Neural progenitor cell (in vitro differentiated cells): Measurements from ENCODE around the gene PKD2L1. TPM values are rescaled to one million over a fixed set of nuclear protein-coding genes. Genes with fewer than 3 reads are reported as not detected.
A peak's percentile ranks its signal among the peaks of the same experiment; 100 is the strongest.

Experiments
- DNase-seq: peaks from one replicate; pipeline ENCODE4 v3.0.0-alpha.2; 2016; ENCODE audit warnings: low spot score
- H2AFZ ChIP-seq: fragments of 200-600 bp; sonication (generic); replicated peaks from 2 replicates; pipeline ENCODE4 v1.6.1; 2016; ENCODE audit warnings: antibody characterized with exemption
- H3F3A ChIP-seq: fragments of 200-600 bp; sonication (generic); 2 replicates; pipeline ENCODE4 v1.6.1; 2016; ENCODE audit warnings: antibody characterized with exemption, low read depth
- H3K27ac ChIP-seq: fragments of 200-600 bp; sonication (generic); 2 replicates; pipeline ENCODE4 v1.5.1; 2016; ENCODE audit warnings: mild to moderate bottlenecking
- H3K27me3 ChIP-seq: fragments of 200-600 bp; sonication (generic); 2 replicates; pipeline ENCODE4 v1.6.1; 2016; ENCODE audit warnings: mild to moderate bottlenecking, moderate library complexity
- H3K36me3 ChIP-seq: fragments of 200-600 bp; sonication (generic); 2 replicates; pipeline ENCODE4 v1.5.1; 2016
- H3K4me1 ChIP-seq: fragments of 200-600 bp; sonication (generic); 2 replicates; pipeline ENCODE4 v1.6.1; 2016; ENCODE audit warnings: mixed run types
- H3K4me2 ChIP-seq: fragments of 200-600 bp; sonication (generic); 2 replicates; pipeline ENCODE4 v1.6.1; 2016
- H3K4me3 ChIP-seq: fragments of 200-600 bp; sonication (generic); 2 replicates; pipeline ENCODE4 v1.5.1; 2016
- H3K79me2 ChIP-seq: fragments of 200-600 bp; sonication (generic); 2 replicates; pipeline ENCODE4 v1.6.1; 2016; ENCODE audit warnings: low read depth
- H3K9ac ChIP-seq: fragments of 200-600 bp; sonication (generic); 2 replicates; pipeline ENCODE4 v1.6.1; 2016
- H3K9me3 ChIP-seq: fragments of 200-600 bp; sonication (generic); 2 replicates; pipeline ENCODE4 v1.5.1; 2016; ENCODE audit warnings: low read depth
- H4K20me1 ChIP-seq: fragments of 200-600 bp; sonication (generic); 2 replicates; pipeline ENCODE4 v1.6.1; 2016; ENCODE audit warnings: low read depth
- H3K27ac Mint-ChIP-seq: 3 replicates; pipeline ENCODE4 v1.8.0; 2021; ENCODE audit warnings: mixed read lengths
- H3K27me3 Mint-ChIP-seq: 2 replicates; pipeline ENCODE4 v1.8.0; 2022; ENCODE audit warnings: low read depth, mild to moderate bottlenecking, inconsistent platforms, moderate library complexity, mixed read lengths; ENCODE audit not compliant: insufficient read depth
- H3K36me3 Mint-ChIP-seq: 3 replicates; pipeline ENCODE4 v1.8.0; 2021; ENCODE audit warnings: mixed read lengths
- H3K4me1 Mint-ChIP-seq: 3 replicates; pipeline ENCODE4 v1.8.0; 2021; ENCODE audit warnings: mixed read lengths
- H3K4me3 Mint-ChIP-seq: 3 replicates; pipeline ENCODE4 v1.8.0; 2021; ENCODE audit warnings: mild to moderate bottlenecking, moderate library complexity, mixed read lengths
- H3K9me3 Mint-ChIP-seq: 3 replicates; pipeline ENCODE4 v1.8.0; 2020; ENCODE audit warnings: mixed read lengths
- CTCF ChIP-seq: fragments of 200-600 bp; sonication (generic); IDR thresholded peaks from 2 replicates; pipeline ENCODE4 v1.5.1; 2017; ENCODE audit warnings: antibody characterized with exemption, mild to moderate bottlenecking
- EZH2 ChIP-seq: fragments of 200-600 bp; sonication (generic); IDR thresholded peaks from 2 replicates; pipeline ENCODE4 v1.6.1; 2017; ENCODE audit warnings: antibody characterized with exemption, mild to moderate bottlenecking, moderate library complexity
- EZH2phosphoT487 ChIP-seq: fragments of 200-600 bp; sonication (generic); IDR thresholded peaks from 2 replicates; pipeline ENCODE4 v1.6.1; 2017; ENCODE audit warnings: antibody characterized with exemption
- total RNA-seq: library from RNA; depleted of rRNA; stranded (reverse); fragments of >200 nt; gene quantifications from 2 replicates; pipeline ENCODE4 v1.2.3, GENCODE V29; 2015; ENCODE audit warnings: low replicate concordance

The PKD2L1 gene
- total RNA-seq, 1 donor from 2014 or later: not detected

- H3F3A ChIP-seq: peaks cover 56% of the 10 kb centered on the region
- TF ChIP-seq EZH2phosphoT487: no peak
- no peak overlapping the region for H3K9ac ChIP-seq
- H3K4me1 Mint-ChIP-seq: peaks cover 24% of the 10 kb centered on the region
- peaks cover 31% of the 10 kb centered on the region for H3K4me1 ChIP-seq
- H3K36me3 Mint-ChIP-seq: no peaks in the 10 kb centered on the region
- H3K27me3 ChIP-seq: no peaks in the 10 kb centered on the region
- no peaks in the 10 kb centered on the region for H3K36me3 ChIP-seq
- H2AFZ ChIP-seq: peak overlapping the region; percentile 42
- no peak overlapping the region for H3K4me3 ChIP-seq
- no peaks in the 10 kb centered on the region for H3K9me3 ChIP-seq
- no peak for DNase-seq
- H3K27me3 Mint-ChIP-seq: peaks cover 3% of the 10 kb centered on the region
- H3K27ac ChIP-seq: peak overlapping the region; percentile 99
- peak overlapping the region; percentile 1 for H3K27ac Mint-ChIP-seq
- peak overlapping the region; percentile 42 for H3K4me2 ChIP-seq
- peak overlapping the region; percentile 43 for H3K4me3 Mint-ChIP-seq
- H3K9me3 Mint-ChIP-seq: no peaks in the 10 kb centered on the region
- H3K79me2 ChIP-seq: peaks cover 27% of the 10 kb centered on the region
- H4K20me1 ChIP-seq: no peaks in the 10 kb centered on the region
Measured at GRCh38 chr10:100371482-100372027, 41.5 kb upstream of the PKD2L1 start.

- H3K79me2 ChIP-seq: peaks cover 21% of the 10 kb centered on the region
- no peaks in the 10 kb centered on the region for H4K20me1 ChIP-seq
- H3K27me3 Mint-ChIP-seq: peaks cover 3% of the 10 kb centered on the region
- H3K4me3 Mint-ChIP-seq: peak overlapping the region; percentile 43
- H3F3A ChIP-seq: peaks cover 57% of the 10 kb centered on the region
- peak overlapping the region; percentile 42 for H2AFZ ChIP-seq
- H3K36me3 ChIP-seq: no peaks in the 10 kb centered on the region
- peaks cover 22% of the 10 kb centered on the region for H3K4me1 Mint-ChIP-seq
- H3K9me3 Mint-ChIP-seq: no peaks in the 10 kb centered on the region
- H3K27ac Mint-ChIP-seq: peak overlapping the region; percentile 1
- H3K27me3 ChIP-seq: no peaks in the 10 kb centered on the region
- no peak for TF ChIP-seq EZH2
- TF ChIP-seq CTCF: no peak
- no peak for TF ChIP-seq EZH2phosphoT487
- H3K9me3 ChIP-seq: no peaks in the 10 kb centered on the region
- H3K4me2 ChIP-seq: peak overlapping the region; percentile 42
- H3K27ac ChIP-seq: peak overlapping the region; percentile 99
- peaks cover 31% of the 10 kb centered on the region for H3K4me1 ChIP-seq
- DNase-seq: peak; percentile 72
- H3K9ac ChIP-seq: no peak overlapping the region
- H3K4me3 ChIP-seq: no peak overlapping the region
- no peaks in the 10 kb centered on the region for H3K36me3 Mint-ChIP-seq
Measured at GRCh38 chr10:100370714-100371481, 40.9 kb upstream of the PKD2L1 start.

- Histone ChIP-seq H3K4me2 (no peak overlapping the region), H3K4me3 (no peak overlapping the region), H3K79me2 (peaks cover under 1% of the 10 kb centered on the region), H3K9me3 (no peaks in the 10 kb centered on the region), H3F3A (peaks cover 61% of the 10 kb centered on the region), H3K27ac (no peak overlapping the region), H2AFZ (no peak overlapping the region), H3K4me1 (peaks cover 26% of the 10 kb centered on the region), H3K9ac (no peak overlapping the region), H3K36me3 (no peaks in the 10 kb centered on the region), H3K27me3 (no peaks in the 10 kb centered on the region), H4K20me1 (peaks cover 8% of the 10 kb centered on the region)
- Mint-ChIP-seq H3K27me3 (peaks cover 3% of the 10 kb centered on the region), H3K27ac (no peak overlapping the region), H3K36me3 (peaks cover 1% of the 10 kb centered on the region), H3K9me3 (no peaks in the 10 kb centered on the region), H3K4me1 (peaks cover 29% of the 10 kb centered on the region), H3K4me3 (no peak overlapping the region)
- TF ChIP-seq EZH2phosphoT487 (no peak), EZH2 (no peak), CTCF (no peak)
- no peak for DNase-seq
Measured at GRCh38 chr10:100368721-100369120, 38.7 kb upstream of the PKD2L1 start.
